GM18867 (cell line): ENCODE data around the gene CCNJL.

Source experiments
- ATAC-seq: cut with Tn5 transposase; IDR thresholded peaks from one replicate; pipeline ENCODE4 v1.9.1; 2021; ENCODE audit warnings: mild to moderate bottlenecking, moderate library complexity; ENCODE audit not compliant: unreplicated experiment

The CCNJL gene

GRCh38 chr5:160293386-160293785 lies 19.0 kb downstream of the CCNJL start:
- no peak for ATAC-seq

- no peak for ATAC-seq
Observed at GRCh38 chr5:160291467-160291866, 20.9 kb downstream of the CCNJL start.

DNA sequence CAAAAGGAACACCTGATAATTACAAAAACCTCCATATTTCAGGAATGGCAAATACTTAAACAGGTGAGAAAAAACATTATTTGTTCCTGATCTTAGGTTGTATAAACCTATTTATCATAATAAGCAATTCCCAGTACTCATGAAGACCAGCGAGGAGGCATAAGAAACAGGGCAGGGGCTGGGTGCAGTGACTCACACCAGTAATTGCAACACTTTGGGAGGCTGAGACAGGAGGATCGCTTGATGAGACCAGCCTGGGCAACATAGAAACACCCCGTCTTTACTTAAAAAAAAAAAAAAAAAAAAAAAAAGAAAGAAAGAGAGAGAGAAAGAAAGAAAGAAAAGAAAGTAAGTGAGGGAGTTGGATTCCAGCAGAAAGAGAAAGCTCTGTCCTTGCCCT lies 21.6 kb downstream of the CCNJL start:
- ATAC-seq = no peak

- no peak for ATAC-seq
Observed at GRCh38 chr5:160289721-160290120, 22.6 kb downstream of the CCNJL start.

GRCh38 chr5:160289356-160289651 lies 23.1 kb downstream of the CCNJL start:
- no peak for ATAC-seq

DNA sequence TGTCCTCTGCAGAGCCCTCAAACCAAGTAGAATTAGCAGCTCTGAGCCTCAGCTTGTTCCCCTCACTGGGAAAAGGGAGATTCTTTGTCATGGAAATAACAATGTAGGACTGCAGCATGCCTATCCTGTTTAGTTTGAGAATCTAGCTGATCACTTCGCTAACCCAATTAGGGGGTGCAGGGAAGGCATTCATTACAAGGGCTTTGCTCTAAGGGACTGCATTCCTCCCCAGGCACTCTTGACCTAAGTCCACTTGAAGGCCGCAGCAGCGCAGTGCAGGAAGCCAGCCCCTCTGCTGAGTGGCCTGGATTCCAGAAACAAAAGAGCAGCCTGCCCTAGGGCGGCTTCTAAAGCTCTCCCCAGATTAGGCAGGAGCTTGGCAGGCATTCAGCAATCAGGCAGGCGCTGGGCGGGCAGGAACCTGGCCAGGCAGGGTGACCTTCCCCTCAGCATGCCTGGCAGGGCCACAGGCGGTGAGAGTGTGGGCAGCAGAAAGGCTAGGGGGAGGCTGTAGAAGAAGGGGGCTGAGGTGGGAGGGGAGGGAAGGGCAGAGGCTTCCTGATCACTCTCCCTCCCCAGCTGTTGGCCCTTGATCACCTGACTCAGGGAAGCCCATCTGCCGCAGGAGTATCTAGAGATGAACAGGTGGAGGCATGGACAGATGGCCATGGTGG lies 24.8 kb downstream of the CCNJL start:
- ATAC-seq = no peak

DNA sequence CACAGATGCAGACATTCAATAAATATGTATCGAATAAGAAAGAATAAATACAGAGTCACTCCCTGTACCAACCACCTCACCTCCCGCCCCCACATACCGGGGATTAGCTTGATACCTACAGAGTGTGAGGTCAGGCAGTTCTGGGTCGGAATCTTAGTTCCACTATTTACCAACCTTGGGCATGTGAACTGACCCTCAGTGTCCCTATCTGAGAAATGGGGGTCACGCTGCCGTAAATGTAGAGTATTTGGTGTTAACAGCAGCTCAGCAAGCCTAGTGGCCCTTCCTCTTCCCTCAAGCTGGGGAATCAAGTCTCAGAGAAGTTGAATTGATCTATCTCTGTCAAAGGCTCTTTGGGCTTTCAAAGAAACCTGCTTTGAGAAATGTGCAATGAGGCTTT lies 25.4 kb downstream of the CCNJL start:
- ATAC-seq = no peak

DNA sequence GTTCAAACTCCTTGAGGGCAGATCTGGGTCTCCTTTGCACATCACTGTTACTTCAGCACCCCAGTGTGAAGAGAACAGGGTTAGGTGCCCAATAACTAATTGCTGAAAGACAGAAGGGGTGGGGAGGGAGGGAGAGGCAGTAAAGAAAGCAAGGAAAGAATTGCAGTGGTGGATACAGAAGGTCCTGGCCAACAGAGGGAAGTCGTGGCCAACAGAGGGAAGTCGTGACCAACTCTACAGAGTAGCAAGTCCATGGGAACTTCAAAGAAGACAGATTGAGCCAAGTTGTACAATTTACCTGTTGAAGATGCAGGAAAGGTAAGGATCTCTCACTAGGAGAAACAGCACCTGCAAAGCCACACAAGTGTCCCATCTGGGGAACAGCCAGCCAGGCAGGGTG lies 27.0 kb downstream of the CCNJL start:
- no peak for ATAC-seq

GRCh38 chr5:160284291-160284873 lies 28.0 kb downstream of the CCNJL start:
- ATAC-seq = no peak

- ATAC-seq = no peak
Observed at GRCh38 chr5:160281275-160281674, 31.1 kb downstream of the CCNJL start.

DNA sequence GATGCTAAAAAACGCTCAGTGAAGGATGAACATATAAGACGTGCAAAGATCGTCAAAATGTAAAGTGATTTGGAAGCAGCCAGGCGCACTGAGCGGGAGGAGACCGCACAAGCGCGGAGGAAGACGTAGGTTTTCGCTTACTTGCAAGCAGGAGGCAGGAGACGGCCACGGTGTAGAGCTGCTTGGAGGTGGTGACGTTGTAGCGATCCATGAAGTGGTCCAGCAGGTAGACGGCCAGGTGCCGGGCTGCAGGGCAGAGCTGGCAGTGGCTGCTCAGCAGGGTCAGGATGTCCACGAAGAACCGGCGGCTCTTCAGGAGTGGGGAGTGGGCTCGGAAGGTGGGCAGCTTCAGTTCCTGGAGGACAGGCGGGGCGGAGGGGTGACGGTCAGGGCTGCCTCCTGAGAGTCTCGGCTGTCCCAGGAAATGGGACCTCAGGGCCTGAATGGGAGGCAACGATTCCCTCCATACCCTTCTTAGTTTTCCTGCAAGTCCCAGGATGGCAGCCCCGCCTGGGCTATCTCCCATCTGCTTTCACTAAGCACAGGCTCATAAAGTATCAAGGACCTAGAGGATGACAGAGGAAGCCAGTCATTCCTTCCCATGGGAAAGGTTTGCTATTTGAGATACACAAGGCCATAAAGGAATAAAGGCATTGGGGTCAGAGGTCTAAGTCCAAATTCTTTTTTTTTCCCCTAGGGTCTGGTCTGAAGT lies 31.8 kb downstream of the CCNJL start:
- ATAC-seq = no peak

- ATAC-seq = no peak
Observed at GRCh38 chr5:160278343-160278742, 34.0 kb downstream of the CCNJL start.

DNA sequence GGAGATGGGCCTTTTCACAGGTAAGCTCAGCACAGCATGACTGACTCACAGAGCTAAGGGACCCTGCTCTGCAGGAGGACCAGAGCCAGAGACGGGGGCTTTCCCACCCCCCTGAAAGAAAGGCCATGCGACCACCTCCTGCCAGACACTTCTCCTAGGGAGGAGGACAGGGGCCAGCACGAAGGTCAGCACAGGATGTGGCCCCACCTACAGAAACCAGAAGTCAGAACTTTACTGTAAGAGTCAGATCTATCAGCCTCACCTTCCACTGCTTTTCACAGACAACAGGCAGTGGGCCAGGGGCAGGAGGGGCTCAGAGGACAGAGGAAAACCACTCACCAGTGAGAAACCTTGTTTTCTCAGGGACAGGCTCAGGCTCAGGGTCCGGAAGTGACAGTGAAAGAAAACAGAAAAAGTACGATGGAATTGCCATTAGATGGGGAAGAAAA lies 37.9 kb downstream of the CCNJL start:
- ATAC-seq = no peak

DNA sequence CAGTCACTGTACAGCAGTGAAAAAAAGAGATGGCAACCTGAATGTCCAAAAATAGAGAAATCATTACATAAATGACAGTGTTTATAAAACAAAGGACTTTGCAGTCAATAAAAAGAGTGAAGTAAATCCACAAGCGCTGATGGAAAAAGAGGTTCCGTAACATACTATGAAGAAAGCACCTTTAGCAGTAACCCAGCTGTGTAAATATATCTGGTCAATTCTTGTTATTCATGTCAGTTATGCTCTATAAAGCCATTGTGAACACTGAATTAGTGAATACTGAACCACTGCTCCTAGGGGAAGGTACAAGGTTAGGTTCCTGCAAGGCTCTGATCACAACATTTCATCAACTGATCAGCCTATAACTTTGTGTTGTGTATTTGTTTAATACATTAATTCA lies 39.5 kb downstream of the CCNJL start:
- ATAC-seq = no peak

DNA sequence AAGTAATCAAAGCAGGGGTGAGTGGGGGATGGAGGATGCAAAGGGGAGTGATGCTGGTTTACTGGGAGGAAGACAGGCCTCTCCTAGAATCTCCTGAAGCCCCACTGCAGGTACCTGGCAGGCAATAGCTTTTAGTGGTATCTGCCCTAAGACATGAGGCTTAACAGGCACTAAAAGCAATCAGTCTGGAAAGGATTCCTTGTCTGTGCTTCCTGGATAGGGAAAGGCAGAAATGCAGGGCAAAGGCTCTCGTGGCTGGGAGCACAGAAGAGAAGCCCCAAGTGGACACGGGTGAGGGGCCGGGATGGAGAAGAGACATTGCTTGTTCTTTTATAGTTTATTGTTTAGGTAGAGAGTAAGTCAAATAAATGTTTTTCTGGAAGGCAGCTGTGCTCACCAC lies 40.1 kb downstream of the CCNJL start:
- ATAC-seq = no peak

- ATAC-seq = no peak
Observed at GRCh38 chr5:160271836-160272235, 40.5 kb downstream of the CCNJL start.

GRCh38 chr5:160271396-160271795 lies 41.0 kb downstream of the CCNJL start:
- no peak for ATAC-seq

- no peak for ATAC-seq
Observed at GRCh38 chr5:160270704-160271103, 41.7 kb downstream of the CCNJL start.

DNA sequence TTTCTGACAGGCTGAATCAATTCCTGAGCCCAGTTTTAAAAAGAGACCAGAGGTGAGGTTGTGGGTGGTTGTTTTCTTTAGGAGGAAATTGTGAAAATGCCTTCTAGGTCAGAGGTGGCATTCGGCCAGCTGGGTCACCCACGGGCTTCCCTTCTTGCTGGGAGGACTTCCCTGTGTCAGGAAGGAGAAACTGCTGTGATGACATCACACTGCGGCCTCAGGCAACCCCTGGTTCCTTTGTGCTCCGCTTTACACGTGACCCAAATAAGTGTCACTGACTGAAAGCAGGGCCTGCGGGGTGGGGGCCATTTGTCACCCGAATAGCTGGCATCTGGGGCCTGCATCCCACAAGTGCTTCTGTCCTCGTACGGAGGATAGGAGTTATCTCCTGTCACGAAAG lies 43.3 kb downstream of the CCNJL start:
- no peak for ATAC-seq

- no peak for ATAC-seq
Observed at GRCh38 chr5:160268121-160268520, 44.2 kb downstream of the CCNJL start.

DNA sequence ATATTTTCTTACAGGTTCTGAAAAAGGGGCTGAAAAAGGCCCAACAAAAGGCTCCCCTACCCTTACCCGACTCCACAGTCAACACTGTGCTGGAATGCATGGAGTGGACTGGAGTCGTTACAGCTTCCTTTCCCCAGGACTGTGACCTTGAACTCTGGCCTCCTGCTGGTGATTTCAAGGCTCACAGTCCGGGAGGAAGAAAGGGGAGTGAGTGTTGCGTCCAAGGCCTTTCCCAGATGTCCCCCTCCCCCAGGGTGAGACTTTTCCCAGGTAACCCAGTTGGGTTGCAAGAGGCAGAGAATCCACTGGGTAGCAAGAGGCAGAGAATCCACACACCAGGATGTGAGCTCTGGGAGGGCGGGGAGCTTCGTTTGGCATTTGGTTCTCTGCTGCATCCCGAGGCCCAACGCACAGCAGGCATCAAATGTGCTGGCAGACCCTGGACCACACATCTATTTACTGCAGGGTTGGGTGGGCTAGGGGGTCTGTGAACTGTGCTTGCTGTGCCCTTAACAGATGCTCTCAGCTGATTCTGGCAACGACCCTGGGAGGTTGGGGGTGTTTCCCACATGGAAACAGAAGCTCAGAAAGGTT lies 45.5 kb downstream of the CCNJL start:
- no peak for ATAC-seq

GRCh38 chr5:160266044-160266443 lies 46.3 kb downstream of the CCNJL start:
- ATAC-seq = no peak
